ENCODE data around the gene ITSN1.

GRCh38 chr21:33944185-33944763 lies 302.0 kb downstream of the ITSN1 start:
- TF ChIP-seq CTCF (IDR thresholded peaks at IDR 0.05; ENCODE audit: low read depth, low read length, missing input control): no peak
- no peak for TF ChIP-seq GABPA (IDR thresholded peaks at IDR 0.05 in 1 of 2, conservative IDR thresholded peaks at IDR 0.05 in 1 of 2)
- TF ChIP-seq EGR1 (IDR thresholded peaks at IDR 0.05; ENCODE audit: low read depth in 2 of 2): no peak
- TF ChIP-seq MAX (IDR thresholded peaks at IDR 0.05): no peak
- TF ChIP-seq TAF1 (conservative IDR thresholded peaks at IDR 0.05): no peak

Data from liver (tissue), 3 donors.